HepG2 (cell line): ENCODE data around the gene EIF4EBP3. TPM values are rescaled to one million over a fixed set of nuclear protein-coding genes. Genes with fewer than 3 reads are reported as not detected.

Source experiments
- FOSL2 ChIP-seq: sonication (generic); formaldehyde crosslinking; IDR thresholded peaks from 2 replicates; pipeline ENCODE4 v1.4.0; 2020; ENCODE audit warnings: missing genetic modification reagents
- FOXC1 ChIP-seq: sonication (generic); formaldehyde crosslinking; IDR thresholded peaks from 2 replicates; pipeline ENCODE4 v1.8.0; 2022; ENCODE audit warnings: mild to moderate bottlenecking, missing genetic modification reagents, borderline replicate concordance
- HHEX ChIP-seq: IDR thresholded peaks from 2 replicates; pipeline ENCODE4 v1.6.1; 2016; ENCODE audit warnings: control low read depth
- HINFP ChIP-seq: sonication (generic); formaldehyde crosslinking; IDR thresholded peaks from 2 replicates; pipeline ENCODE4 v1.4.0; 2020; ENCODE audit warnings: low read depth, mild to moderate bottlenecking, missing genetic modification reagents
- KDM3A ChIP-seq: IDR thresholded peaks from 2 replicates; pipeline ENCODE4 v1.6.1; 2018; ENCODE audit warnings: low read depth, missing compliant biosample characterization
- MIER3 ChIP-seq: IDR thresholded peaks from 2 replicates; pipeline ENCODE4 v1.6.1; 2016; ENCODE audit warnings: missing compliant biosample characterization, borderline replicate concordance
- NR0B2 ChIP-seq: sonication (generic); formaldehyde crosslinking; IDR thresholded peaks from 2 replicates; pipeline ENCODE4 v1.4.0; 2020; ENCODE audit warnings: mild to moderate bottlenecking, missing genetic modification reagents
- NR2F1 ChIP-seq, 2 experiments: fragments of 450-650 bp in 1 of 2; formaldehyde crosslinking in 1 of 2; IDR thresholded peaks; 2 replicates each; pipeline versions ENCODE4 v1.5.0 to v1.6.1; 2016 to 2020; ENCODE audit warnings: mild to moderate bottlenecking in 1 of 2, missing compliant biosample characterization in 1 of 2, missing genetic modification reagents in 1 of 2, moderate library complexity in 1 of 2
- NR2F2 ChIP-seq: IDR thresholded peaks from 2 replicates; pipeline ENCODE4 v1.6.1; 2012; ENCODE audit warnings: low read depth, inconsistent platforms, borderline replicate concordance
- SP140L ChIP-seq: sonication (generic); formaldehyde crosslinking; IDR thresholded peaks from 2 replicates; pipeline ENCODE4 v1.4.0; 2020; ENCODE audit warnings: missing genetic modification reagents, borderline replicate concordance
- STAT6 ChIP-seq: sonication (generic); formaldehyde crosslinking; IDR thresholded peaks from 2 replicates; pipeline ENCODE4 v1.4.0; 2020; ENCODE audit warnings: missing genetic modification reagents, mild to moderate bottlenecking, borderline replicate concordance
- SUZ12 ChIP-seq: fragments of 150-350 bp; IDR thresholded peaks from 2 replicates; pipeline ENCODE4 v1.6.1; 2014; ENCODE audit warnings: low read depth, low read length
- TOE1 ChIP-seq: sonication (generic); formaldehyde crosslinking; IDR thresholded peaks from 2 replicates; pipeline ENCODE4 v1.4.0; 2020; ENCODE audit warnings: mild to moderate bottlenecking, missing genetic modification reagents
- ZBTB20 ChIP-seq: sonication (generic); formaldehyde crosslinking; IDR thresholded peaks from 2 replicates; pipeline ENCODE4 v1.8.1; 2023; ENCODE audit warnings: missing genetic modification reagents, low read depth, mild to moderate bottlenecking, borderline replicate concordance
- ZMAT3 ChIP-seq: sonication (generic); formaldehyde crosslinking; conservative IDR thresholded peaks from 2 replicates; pipeline ENCODE4 v1.7.0; 2021; ENCODE audit warnings: missing genetic modification reagents
- ZNF180 ChIP-seq: sonication (generic); formaldehyde crosslinking; IDR thresholded peaks from 2 replicates; pipeline ENCODE4 v1.4.0; 2020; ENCODE audit warnings: low read depth, missing genetic modification reagents, borderline replicate concordance
- ZNF343 ChIP-seq: sonication (generic); formaldehyde crosslinking; IDR thresholded peaks from 2 replicates; pipeline ENCODE4 v1.4.0; 2020; ENCODE audit warnings: mild to moderate bottlenecking, missing genetic modification reagents
- ZNF441 ChIP-seq: sonication (generic); formaldehyde crosslinking; IDR thresholded peaks from 2 replicates; pipeline ENCODE4 v1.7.0; 2021; ENCODE audit warnings: missing genetic modification reagents, borderline replicate concordance
- ZNF510 ChIP-seq: sonication (generic); formaldehyde crosslinking; IDR thresholded peaks from 2 replicates; pipeline ENCODE4 v1.4.0; 2020; ENCODE audit warnings: low read depth, mild to moderate bottlenecking, missing genetic modification reagents
- ZNF570 ChIP-seq: sonication (generic); formaldehyde crosslinking; IDR thresholded peaks from 2 replicates; pipeline ENCODE4 v1.4.0; 2020; ENCODE audit warnings: mild to moderate bottlenecking, missing genetic modification reagents, borderline replicate concordance
- ZNF616 ChIP-seq: sonication (generic); formaldehyde crosslinking; IDR thresholded peaks from 2 replicates; pipeline ENCODE4 v1.5.0; 2020; ENCODE audit warnings: low read depth, mild to moderate bottlenecking, missing genetic modification reagents
- ZNF75D ChIP-seq: sonication (generic); formaldehyde crosslinking; IDR thresholded peaks from 2 replicates; pipeline ENCODE4 v1.8.1; 2023; ENCODE audit warnings: missing genetic modification reagents, mild to moderate bottlenecking, borderline replicate concordance
- ZNF768 ChIP-seq: sonication (generic); formaldehyde crosslinking; IDR thresholded peaks from 2 replicates; pipeline ENCODE4 v1.4.0; 2020; ENCODE audit warnings: missing genetic modification reagents
- ZNF784 ChIP-seq: sonication (generic); formaldehyde crosslinking; IDR thresholded peaks from 2 replicates; pipeline ENCODE4 v1.5.1; 2020; ENCODE audit warnings: missing genetic modification reagents, mild to moderate bottlenecking, borderline replicate concordance
- polyA plus RNA-seq, 8 experiments: library from polyadenylated mRNA; depleted of rRNA in 3 of 8; stranded (reverse) in 7 of 8; unstranded in 1 of 8; fragments of >200 nt; fragmentation: Illumina TruSeq in 4 of 8; extraction: Trizol in 4 of 8; gene quantifications; 2 replicates each; pipeline versions ENCODE4 v1.2.1 to v1.2.3, GENCODE V29; 2011 to 2016; ENCODE audit warnings: low read depth in 4 of 8, missing spikeins in 1 of 8, mixed read lengths in 1 of 8; ENCODE audit not compliant: insufficient read depth in 1 of 8
- total RNA-seq, 5 experiments: library from RNA; depleted of rRNA; stranded (reverse); fragments of >200 nt; fragmentation: Illumina TruSeq; extraction: Trizol; gene quantifications; 2 replicates each; pipeline ENCODE4 v1.2.3, GENCODE V29; 2016; ENCODE audit warnings: low read depth in 1 of 5

The EIF4EBP3 gene
- total and polyA plus RNA-seq, 2 of the 13 experiments (the other 11 are each of a cell fraction or from before 2014, with no cell fraction given): 0.61 to 1.7 TPM

GRCh38 chr5:140546851-140547507, 483 bp upstream of the EIF4EBP3 start (continued):
- TF ChIP-seq HINFP (CRISPR knock-in tag): 0 out of 2 replicates have a peak, but pooled peaks have one; percentile 9
- TF ChIP-seq KDM3A (CRISPR knock-in tag): no peak
- no peak for TF ChIP-seq ZNF343
- TF ChIP-seq SP140L (CRISPR knock-in tag): no peak
- peak; percentile 30; the same call in 1 of the 2 replicates for TF ChIP-seq ZNF784 (CRISPR knock-in tag)
- TF ChIP-seq ZMAT3 (CRISPR knock-in tag): no peak
- TF ChIP-seq ZNF616: no peak
- no peak for TF ChIP-seq ZNF768 (CRISPR knock-in tag)
- TF ChIP-seq NR2F2: peak; percentile 36; the same call in 1 of the 2 replicates
- no peak for TF ChIP-seq TOE1 (CRISPR knock-in tag)
- no peak for TF ChIP-seq ZNF570 (CRISPR knock-in tag)
- no peak for TF ChIP-seq HHEX
- no peak for TF ChIP-seq SUZ12
- no peak; the same call in 1 of the 2 replicates for TF ChIP-seq MIER3 (CRISPR knock-in tag)
- 0 out of 2 replicates have a peak, but pooled peaks have one; percentile 42 for TF ChIP-seq FOXC1 (CRISPR knock-in tag)
- TF ChIP-seq STAT6 (CRISPR knock-in tag): no peak
- TF ChIP-seq ZNF510 (CRISPR knock-in tag): no peak
- no peak for TF ChIP-seq ZNF75D (CRISPR knock-in tag)
- no peak for TF ChIP-seq ZBTB20 (CRISPR knock-in tag)
- no peak for TF ChIP-seq NR2F1 (CRISPR knock-in tag; IDR thresholded peaks at IDR 0.05)
- TF ChIP-seq NR0B2: no peak
- TF ChIP-seq ZNF180 (CRISPR knock-in tag): no peak
- peak; percentile 77 for TF ChIP-seq FOSL2 (CRISPR knock-in tag)
- no peak for TF ChIP-seq ZNF441 (CRISPR knock-in tag)
